ENCODE data around the gene GNPNAT1. TPM values are rescaled to one million over a fixed set of nuclear protein-coding genes. Genes with fewer than 3 reads are reported as not detected.

Gene GNPNAT1
- total RNA-seq, 1 experiment from 2014 or later: 33.7 TPM

GRCh38 chr14:52789118-52789517 is 2.3 kb downstream of the GNPNAT1 start:
- no peak overlapping the region for H3K4me2 ChIP-seq (ENCODE audit: low read length)
- ChIA-PET RAD21 (ENCODE audit: low non-redundant PET in 1 of 2, low total read pairs in 2 of 2, uncharacterized antibody in 2 of 2, unreplicated experiment in 2 of 2) (no interaction called here), POLR2A (no interaction called here), CTCF (interaction anchor here (1.3 kb wide), 1 partner anchor 172 kb away, joined by 3 read pairs; no protein-coding TSS in a partner anchor)
- BruUV-seq (replicated peaks): no TSS peak
- H3K9me3 ChIP-seq (ENCODE audit: control insufficient read depth in 1 of 2, insufficient read depth in 1 of 2, low read depth in 1 of 2, low read length in 2 of 2): no peaks in the 10 kb centered on the region
- ATAC-seq (no peak), DNase-seq (ENCODE audit: low read depth, low spot score) (no peak)
- H3K4me1 ChIP-seq (ENCODE audit: control insufficient read depth in 1 of 2, insufficient read depth in 2 of 2, low read length in 2 of 2): peaks cover 9 to 21% of the 10 kb centered on the region in 2 experiments; a peak in 3 of 4 replicates
- no peaks in the 10 kb centered on the region for H3K9me2 ChIP-seq (ENCODE audit: insufficient read depth)
- no peak overlapping the region for H3K27ac ChIP-seq (ENCODE audit: low read depth, low read length)
- H3K79me2 ChIP-seq (ENCODE audit: insufficient read depth, low read length): peaks cover 66% of the 10 kb centered on the region
- no peaks in the 10 kb centered on the region for H4K20me1 ChIP-seq (ENCODE audit: insufficient read depth)
- H3K27me3 ChIP-seq (ENCODE audit: insufficient read depth, low read length): no peaks in the 10 kb centered on the region
- H2AFZ ChIP-seq (ENCODE audit: low read depth, low read length, poor library complexity, severe bottlenecking): no peak overlapping the region
- H3K36me3 ChIP-seq (ENCODE audit: control insufficient read depth in 1 of 2, insufficient read depth in 2 of 2, low read length in 2 of 2): peaks cover 3 to 5% of the 10 kb centered on the region in 2 experiments; a peak in 2 of 4 replicates
- intact Hi-C loops (cut with micrococcal nuclease): no loop called here
- no peak overlapping the region for H3K9ac ChIP-seq (ENCODE audit: low read length)
- TF ChIP-seq EGR1 (IDR thresholded peaks at IDR 0.05; ENCODE audit: low read depth): no peak
- TF ChIP-seq RAD21 (IDR thresholded peaks at IDR 0.05; ENCODE audit: low read depth): no peak
- no peak for TF ChIP-seq SRF (IDR thresholded peaks at IDR 0.05; ENCODE audit: low read depth)
- H3K4me3 ChIP-seq (replicated peaks in 1 of 2; ENCODE audit: low read depth in 1 of 2, low read length in 2 of 2): no peak overlapping the region

- no peaks in the 10 kb centered on the region for H3K9me2 ChIP-seq (ENCODE audit: insufficient read depth)
- H3K4me3 ChIP-seq (replicated peaks in 1 of 2; ENCODE audit: low read depth in 1 of 2, low read length in 2 of 2): no peak overlapping the region
- peaks cover 85% of the 10 kb centered on the region for H3K79me2 ChIP-seq (ENCODE audit: insufficient read depth, low read length)
- TF ChIP-seq SIN3A (IDR thresholded peaks at IDR 0.05; ENCODE audit: low read depth) (no peak), YY1 (IDR thresholded peaks at IDR 0.05; ENCODE audit: extremely low read depth, insufficient replicate concordance, low read depth, low read length) (no peak), REST (IDR thresholded peaks at IDR 0.05; ENCODE audit: low read depth) (no peak), ATF3 (IDR thresholded peaks at IDR 0.05) (no peak), CTCF (IDR thresholded peaks at IDR 0.05 in 2 of 3, conservative IDR thresholded peaks at IDR 0.05 in 1 of 3; ENCODE audit: borderline replicate concordance in 1 of 3, insufficient read depth in 1 of 3, low read depth in 2 of 3, low read length in 2 of 3) (no peak), FOSL1 (IDR thresholded peaks at IDR 0.05; ENCODE audit: low read depth) (no peak)
- DNase-seq (ENCODE audit: low read depth, low spot score) (no peak), ATAC-seq (no peak)
- no peaks in the 10 kb centered on the region for H4K20me1 ChIP-seq (ENCODE audit: insufficient read depth)
- H3K9me3 ChIP-seq (ENCODE audit: control insufficient read depth in 1 of 2, insufficient read depth in 1 of 2, low read depth in 1 of 2, low read length in 2 of 2): no peaks in the 10 kb centered on the region
- intact Hi-C loops (cut with micrococcal nuclease): no loop called here
- H3K36me3 ChIP-seq (ENCODE audit: control insufficient read depth in 1 of 2, insufficient read depth in 2 of 2, low read length in 2 of 2): peaks cover 9 to 18% of the 10 kb centered on the region in 2 experiments; a peak in 3 of 4 replicates
- peaks cover 7 to 11% of the 10 kb centered on the region in 2 experiments; a peak in 3 of 4 replicates for H3K4me1 ChIP-seq (ENCODE audit: control insufficient read depth in 1 of 2, insufficient read depth in 2 of 2, low read length in 2 of 2)
- BruUV-seq (replicated peaks): no TSS peak
- CTCF ChIA-PET: no interaction called here
- RAD21 ChIA-PET (ENCODE audit: low non-redundant PET in 1 of 2, low total read pairs in 2 of 2, uncharacterized antibody in 2 of 2, unreplicated experiment in 2 of 2): interaction anchor here in 1 of 2 experiments (0.7 kb wide), 1 partner anchor 236 kb away, joined by 3 read pairs; no protein-coding TSS in a partner anchor
- no peak overlapping the region for H3K4me2 ChIP-seq (ENCODE audit: low read length)
- no peak overlapping the region for H3K27ac ChIP-seq (ENCODE audit: low read depth, low read length)
- no peak overlapping the region for H2AFZ ChIP-seq (ENCODE audit: low read depth, low read length, poor library complexity, severe bottlenecking)
- H3K9ac ChIP-seq (ENCODE audit: low read length): no peak overlapping the region
- H3K27me3 ChIP-seq (ENCODE audit: insufficient read depth, low read length): no peaks in the 10 kb centered on the region
- POLR2A ChIA-PET: no interaction called here
These were observed 4.5 kb downstream of the GNPNAT1 start for GRCh38 chr14:52786887-52787286.

All from HCT116 (cell line).